GM12874 (cell line): ENCODE data around the gene TMEM150A.

ENCODE experiments used
- TF ChIP-seq, protein P1 (sequence below): IDR thresholded peaks from 2 replicates; pipeline ENCODE4 v1.5.1; 2011; ENCODE audit warnings: low read depth, mild to moderate bottlenecking, control low read depth, low read length, moderate library complexity; ENCODE audit not compliant: insufficient read depth

TMEM150A gene

DNA sequence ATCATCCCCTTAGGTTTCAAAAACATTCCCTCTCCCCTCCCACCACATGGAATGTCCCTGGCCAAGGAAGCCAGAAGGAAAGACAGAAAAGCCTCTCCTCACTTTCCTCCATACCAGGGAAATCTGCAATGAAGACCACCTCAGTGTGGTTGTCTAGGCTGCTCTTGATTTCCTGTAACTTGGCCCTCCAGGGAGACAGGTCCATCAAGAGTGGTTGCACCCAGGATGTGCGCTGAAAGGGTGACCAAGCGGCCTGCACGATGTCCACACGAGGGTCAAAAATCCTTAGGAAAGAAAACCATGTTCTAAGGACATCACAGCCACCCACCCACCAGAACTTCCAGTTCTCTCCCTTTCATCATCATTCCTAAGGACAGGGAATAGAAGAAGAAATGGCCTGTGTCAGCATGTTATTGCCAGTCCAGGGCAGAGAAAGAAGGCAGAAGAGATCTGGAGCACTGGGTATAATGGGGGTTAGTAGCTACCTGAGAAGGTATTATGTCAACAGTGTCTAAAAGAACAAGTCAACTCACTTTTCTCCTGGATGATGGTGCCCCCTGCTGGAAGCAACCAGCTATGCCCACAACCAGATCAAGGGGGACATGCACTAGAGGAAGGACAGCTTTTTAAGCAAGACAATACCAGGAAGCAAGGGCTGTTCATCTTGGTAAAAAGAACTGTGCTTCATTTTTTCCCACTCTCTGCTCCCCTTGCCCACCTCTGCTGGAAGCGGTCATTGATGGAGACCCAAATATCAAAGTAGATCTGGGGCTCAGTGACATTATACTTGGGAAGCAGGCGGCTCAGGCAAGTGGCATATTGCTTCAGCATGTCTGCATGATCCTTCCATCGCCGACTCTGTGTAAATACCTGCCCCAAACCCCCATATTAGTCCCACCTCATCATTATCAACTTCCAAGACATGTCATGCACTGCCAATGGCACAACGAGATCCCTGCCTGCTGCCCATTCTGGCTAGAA lies 50.5 kb downstream of the TMEM150A start:
- TF ChIP-seq, protein P1, sequence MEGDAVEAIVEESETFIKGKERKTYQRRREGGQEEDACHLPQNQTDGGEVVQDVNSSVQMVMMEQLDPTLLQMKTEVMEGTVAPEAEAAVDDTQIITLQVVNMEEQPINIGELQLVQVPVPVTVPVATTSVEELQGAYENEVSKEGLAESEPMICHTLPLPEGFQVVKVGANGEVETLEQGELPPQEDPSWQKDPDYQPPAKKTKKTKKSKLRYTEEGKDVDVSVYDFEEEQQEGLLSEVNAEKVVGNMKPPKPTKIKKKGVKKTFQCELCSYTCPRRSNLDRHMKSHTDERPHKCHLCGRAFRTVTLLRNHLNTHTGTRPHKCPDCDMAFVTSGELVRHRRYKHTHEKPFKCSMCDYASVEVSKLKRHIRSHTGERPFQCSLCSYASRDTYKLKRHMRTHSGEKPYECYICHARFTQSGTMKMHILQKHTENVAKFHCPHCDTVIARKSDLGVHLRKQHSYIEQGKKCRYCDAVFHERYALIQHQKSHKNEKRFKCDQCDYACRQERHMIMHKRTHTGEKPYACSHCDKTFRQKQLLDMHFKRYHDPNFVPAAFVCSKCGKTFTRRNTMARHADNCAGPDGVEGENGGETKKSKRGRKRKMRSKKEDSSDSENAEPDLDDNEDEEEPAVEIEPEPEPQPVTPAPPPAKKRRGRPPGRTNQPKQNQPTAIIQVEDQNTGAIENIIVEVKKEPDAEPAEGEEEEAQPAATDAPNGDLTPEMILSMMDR: peak; percentile 83

DNA sequence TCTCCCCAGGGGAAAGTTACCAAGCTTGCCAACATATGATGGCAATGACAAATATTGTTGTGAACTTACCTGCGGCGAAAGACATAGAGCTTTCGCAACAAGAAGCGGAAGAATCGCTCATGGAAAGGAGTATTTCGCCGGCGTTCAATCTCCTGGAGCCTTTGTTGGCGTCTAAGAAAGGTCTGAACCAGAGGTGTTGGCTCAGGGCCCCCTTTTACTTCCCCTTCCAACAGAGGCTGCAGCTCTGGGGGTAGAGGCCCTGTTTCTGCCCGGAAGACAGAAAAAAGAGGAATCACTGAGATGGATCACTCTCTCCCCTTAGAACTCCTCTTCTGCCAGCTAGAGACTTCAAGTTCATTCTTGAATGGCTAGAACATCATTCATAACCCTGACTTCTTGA lies 52.0 kb downstream of the TMEM150A start:
- TF ChIP-seq, protein P1: no peak

DNA sequence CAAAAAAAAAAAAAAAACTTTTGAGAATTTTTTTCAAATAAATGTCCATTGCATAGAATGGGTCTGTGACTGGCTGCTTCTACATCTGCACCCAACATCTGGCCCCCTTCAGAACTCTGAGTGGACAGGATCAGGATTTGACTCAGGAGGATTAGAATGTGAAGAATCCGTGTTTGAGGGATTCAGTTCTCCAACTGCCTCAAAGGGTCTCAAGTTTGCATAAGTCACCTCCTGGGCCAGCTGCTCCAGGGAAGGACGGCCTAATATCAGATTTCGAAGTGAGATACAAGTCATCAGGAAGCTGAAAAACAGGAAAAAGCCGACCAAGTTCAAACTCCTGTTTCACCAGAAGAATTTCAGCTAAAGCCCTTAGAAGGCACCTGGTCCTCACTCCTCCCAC lies 52.7 kb downstream of the TMEM150A start:
- TF ChIP-seq, protein P1: no peak

DNA sequence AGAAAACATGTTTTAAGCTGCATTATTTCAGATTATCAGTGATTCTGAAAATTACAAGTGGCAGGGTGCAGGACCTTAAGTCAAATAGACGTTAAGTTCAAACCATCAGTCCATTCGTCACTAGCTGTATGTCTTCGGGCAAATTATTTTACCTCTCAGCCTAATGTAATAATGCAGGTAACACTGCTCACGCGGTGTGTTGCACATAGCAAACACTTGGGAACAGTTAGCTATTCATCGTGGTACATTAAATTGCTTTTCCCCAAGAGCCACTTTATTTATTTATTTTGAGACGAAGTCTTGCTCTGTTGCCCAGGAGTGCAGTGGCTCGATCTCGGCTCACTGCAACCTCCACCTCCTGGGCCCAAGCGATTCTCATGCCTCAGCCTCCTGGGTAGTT lies 53.4 kb downstream of the TMEM150A start:
- TF ChIP-seq, protein P1: no peak

DNA sequence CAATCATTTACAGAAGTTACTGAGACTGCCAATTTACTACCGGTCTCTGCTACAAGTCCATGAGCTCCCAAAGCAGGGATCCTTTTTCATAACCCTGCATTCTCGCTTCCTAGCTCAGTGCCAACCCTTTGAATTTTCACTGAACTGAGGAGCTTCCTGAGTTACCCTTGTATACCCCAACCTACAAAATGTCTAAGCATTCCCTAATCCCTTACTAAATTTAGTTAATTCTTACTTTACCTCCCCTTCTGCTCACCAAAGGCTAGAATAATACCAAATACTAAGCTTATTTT lies 53.9 kb downstream of the TMEM150A start:
- TF ChIP-seq, protein P1: no peak
